Suprapubic skin (tissue), 4 donors: Measurements from ENCODE around the gene GSN. TPM values are rescaled to one million over a fixed set of nuclear protein-coding genes. Genes with fewer than 3 reads are reported as not detected.

Experiments used
- DNase-seq, 2 donors: peaks; one replicate each; pipeline ENCODE4 v3.0.0-alpha.2; 2019; ENCODE audit warnings: low spot score in 2 of 2
- H3K27ac ChIP-seq: fragments of 200-600 bp; sonication (generic); one replicate; pipeline ENCODE4 v1.5.1; 2019
- H3K27me3 ChIP-seq: fragments of 200-600 bp; sonication (generic); one replicate; pipeline ENCODE4 v1.5.1; 2019
- H3K36me3 ChIP-seq: fragments of 200-600 bp; sonication (generic); one replicate; pipeline ENCODE4 v1.5.1; 2019
- H3K4me1 ChIP-seq: fragments of 200-600 bp; sonication (generic); one replicate; pipeline ENCODE4 v1.5.1; 2019
- H3K4me3 ChIP-seq: fragments of 200-600 bp; sonication (generic); one replicate; pipeline ENCODE4 v1.5.1; 2019; ENCODE audit warnings: mild to moderate bottlenecking
- H3K9me3 ChIP-seq: fragments of 200-600 bp; sonication (generic); one replicate; pipeline ENCODE4 v1.5.1; 2019
- EP300 ChIP-seq: sonication (generic); formaldehyde crosslinking; IDR thresholded peaks from one replicate; pipeline ENCODE4 v1.6.1; 2017; ENCODE audit warnings: antibody characterized with exemption
- POLR2A ChIP-seq, 2 donors: fragments of 450-650 bp; IDR thresholded peaks; one replicate each; pipeline ENCODE4 v1.6.1; 2017; ENCODE audit warnings: antibody characterized with exemption in 2 of 2, mild to moderate bottlenecking in 2 of 2, moderate library complexity in 2 of 2
- POLR2AphosphoS5 ChIP-seq, 3 donors: sonication (generic); formaldehyde crosslinking; IDR thresholded peaks; one replicate each; pipeline ENCODE4 v1.6.1; 2017; ENCODE audit warnings: antibody characterized with exemption in 3 of 3
- WGBS: methylation state at CpG from one replicate; pipeline ENCODE4 v1.1.5; 2018; 5-methylcytosine and 5-hydroxymethylcytosine counted together
- total RNA-seq, 4 donors: library from RNA; depleted of rRNA; stranded (reverse); fragments of >200 nt; gene quantifications; one replicate each; pipeline ENCODE4 v1.1.0, GENCODE V29; 2016
- TF ChIP-seq, protein P1 (sequence below), 2 donors: fragments of 200-600 bp in 1 of 2; fragments of 450-650 bp in 1 of 2; sonication (generic) in 1 of 2; IDR thresholded peaks; one replicate each; pipeline ENCODE4 v1.5.1; 2016 to 2019; ENCODE audit warnings: antibody characterized with exemption in 2 of 2, mild to moderate bottlenecking in 1 of 2, moderate library complexity in 1 of 2

GSN gene
- total RNA-seq, 4 donors from 2014 or later, result 681 to 944 (median 771) TPM

DNA sequence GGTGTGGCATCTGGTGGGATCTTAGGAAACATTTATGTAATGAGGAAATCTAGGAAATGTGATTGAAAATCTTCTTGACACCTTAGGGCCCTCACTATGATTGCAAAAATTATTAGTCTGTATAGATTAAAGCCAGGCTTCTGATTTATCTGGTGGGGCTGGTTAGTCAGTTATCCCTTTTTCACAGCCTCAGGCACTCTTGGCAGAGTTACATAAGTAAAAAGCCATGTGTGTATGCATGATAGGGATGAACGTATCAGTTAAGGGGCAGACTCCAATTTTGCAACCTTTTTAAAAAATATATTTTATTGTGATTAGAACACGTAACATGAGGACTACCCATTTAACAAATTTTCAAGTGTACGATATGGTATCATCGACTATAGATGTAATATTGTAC, 35.7 kb upstream of the GSN start:
- Histone ChIP-seq H3K27me3 (no peaks in the 10 kb centered on the region), H3K36me3 (no peaks in the 10 kb centered on the region), H3K4me3 (no peak overlapping the region), H3K4me1 (no peaks in the 10 kb centered on the region), H3K27ac (no peak overlapping the region), H3K9me3 (no peaks in the 10 kb centered on the region)
- WGBS, result 96% methylated on average over 4 of the region's 4 CpGs
- TF ChIP-seq EP300 (no peak), POLR2A (IDR thresholded peaks at IDR 0.05) (no peak), POLR2AphosphoS5 (IDR thresholded peaks at IDR 0.05) (no peak)
- TF ChIP-seq, protein P1, sequence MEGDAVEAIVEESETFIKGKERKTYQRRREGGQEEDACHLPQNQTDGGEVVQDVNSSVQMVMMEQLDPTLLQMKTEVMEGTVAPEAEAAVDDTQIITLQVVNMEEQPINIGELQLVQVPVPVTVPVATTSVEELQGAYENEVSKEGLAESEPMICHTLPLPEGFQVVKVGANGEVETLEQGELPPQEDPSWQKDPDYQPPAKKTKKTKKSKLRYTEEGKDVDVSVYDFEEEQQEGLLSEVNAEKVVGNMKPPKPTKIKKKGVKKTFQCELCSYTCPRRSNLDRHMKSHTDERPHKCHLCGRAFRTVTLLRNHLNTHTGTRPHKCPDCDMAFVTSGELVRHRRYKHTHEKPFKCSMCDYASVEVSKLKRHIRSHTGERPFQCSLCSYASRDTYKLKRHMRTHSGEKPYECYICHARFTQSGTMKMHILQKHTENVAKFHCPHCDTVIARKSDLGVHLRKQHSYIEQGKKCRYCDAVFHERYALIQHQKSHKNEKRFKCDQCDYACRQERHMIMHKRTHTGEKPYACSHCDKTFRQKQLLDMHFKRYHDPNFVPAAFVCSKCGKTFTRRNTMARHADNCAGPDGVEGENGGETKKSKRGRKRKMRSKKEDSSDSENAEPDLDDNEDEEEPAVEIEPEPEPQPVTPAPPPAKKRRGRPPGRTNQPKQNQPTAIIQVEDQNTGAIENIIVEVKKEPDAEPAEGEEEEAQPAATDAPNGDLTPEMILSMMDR (IDR thresholded peaks at IDR 0.05), result no peak
- no peak for DNase-seq

DNA sequence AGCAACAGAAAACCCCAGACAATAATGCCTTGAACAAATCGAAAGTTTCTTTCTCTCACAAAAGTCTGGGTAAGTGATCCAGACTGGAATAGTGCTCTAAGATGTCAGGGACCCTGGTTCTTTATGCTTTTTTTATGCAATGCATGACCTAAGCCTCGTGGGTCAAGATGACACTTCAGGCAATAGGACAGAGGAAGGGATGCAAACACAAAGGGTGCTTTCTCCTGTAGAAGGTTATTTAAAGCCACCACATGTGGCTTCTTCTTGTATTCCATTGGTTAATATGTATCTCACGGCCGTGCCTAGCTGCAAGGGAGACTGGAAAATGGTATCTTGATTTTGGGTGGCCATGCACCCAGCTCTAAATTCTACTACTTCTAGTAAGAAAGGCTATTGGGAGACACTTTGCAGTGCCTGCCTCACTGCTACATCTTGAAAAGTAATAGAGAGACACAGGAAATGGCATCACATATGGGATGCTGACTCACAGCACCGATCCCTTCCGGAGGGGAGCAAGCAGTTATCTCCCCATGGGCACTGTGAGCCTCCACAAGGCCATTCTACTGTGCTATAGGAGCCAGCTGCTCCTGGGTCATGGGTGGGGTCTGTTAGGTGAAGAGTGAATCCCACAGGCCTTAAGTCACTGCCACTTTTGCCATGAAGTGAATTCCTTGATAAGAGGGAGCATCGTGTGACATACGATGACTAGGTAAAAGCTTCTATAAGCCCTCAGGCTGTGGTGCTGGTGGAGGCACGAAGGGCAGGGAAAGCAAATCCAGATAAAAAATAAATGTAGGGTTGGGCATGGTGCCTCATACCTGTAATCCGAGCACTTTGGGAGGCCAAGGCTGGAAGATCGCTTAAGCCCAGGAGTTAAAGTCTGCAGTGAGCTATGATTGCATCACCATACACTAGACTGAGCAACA, 33.8 kb upstream of the GSN start:
- H3K27ac ChIP-seq, result no peak overlapping the region
- no peaks in the 10 kb centered on the region for H3K27me3 ChIP-seq
- H3K9me3 ChIP-seq, result no peaks in the 10 kb centered on the region
- DNase-seq, result no peak
- TF ChIP-seq, protein P1 (IDR thresholded peaks at IDR 0.05), result no peak
- no peak overlapping the region for H3K4me3 ChIP-seq
- H3K4me1 ChIP-seq, result no peaks in the 10 kb centered on the region
- H3K36me3 ChIP-seq, result no peaks in the 10 kb centered on the region
- 87% methylated on average over 11 of the region's 11 CpGs for WGBS

DNA sequence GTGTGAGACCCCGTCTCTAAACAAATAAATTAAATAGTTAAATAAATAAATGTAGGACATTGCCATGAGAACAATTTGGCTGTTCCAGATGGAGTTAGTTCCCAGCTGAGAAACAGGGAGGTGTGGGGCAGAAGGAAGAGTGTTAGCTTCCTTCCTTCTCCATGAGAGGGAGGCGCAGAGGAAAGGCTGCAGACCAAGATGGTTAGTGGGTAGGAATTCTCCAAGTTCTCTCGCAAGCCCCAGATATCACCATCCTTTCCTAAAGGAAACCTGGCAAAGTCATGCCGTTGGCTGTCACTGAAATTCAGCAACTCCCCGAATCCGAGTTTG, 33.2 kb upstream of the GSN start:
- no peaks in the 10 kb centered on the region for H3K4me1 ChIP-seq
- H3K27me3 ChIP-seq, result no peaks in the 10 kb centered on the region
- no peak overlapping the region for H3K4me3 ChIP-seq
- no peaks in the 10 kb centered on the region for H3K36me3 ChIP-seq
- WGBS, result 92% methylated on average over 6 of the region's 6 CpGs
- TF ChIP-seq, protein P1 (IDR thresholded peaks at IDR 0.05), result no peak
- TF ChIP-seq POLR2A (IDR thresholded peaks at IDR 0.05), result no peak
- no peak for TF ChIP-seq EP300
- TF ChIP-seq POLR2AphosphoS5 (IDR thresholded peaks at IDR 0.05), result no peak
- H3K27ac ChIP-seq, result no peak overlapping the region
- H3K9me3 ChIP-seq, result no peaks in the 10 kb centered on the region
- DNase-seq, result no peak

- DNase-seq, result no peak
- H3K36me3 ChIP-seq, result no peaks in the 10 kb centered on the region
- TF ChIP-seq POLR2AphosphoS5 (IDR thresholded peaks at IDR 0.05) (no peak), POLR2A (IDR thresholded peaks at IDR 0.05) (no peak), EP300 (no peak)
- TF ChIP-seq, protein P1 (IDR thresholded peaks at IDR 0.05), result no peak
These were observed 32.5 kb upstream of the GSN start for GRCh38 chr9:121235512-121235911.

GRCh38 chr9:121237916-121238315, 30.0 kb upstream of the GSN start:
- no peaks in the 10 kb centered on the region for H3K9me3 ChIP-seq
- no peak overlapping the region for H3K27ac ChIP-seq
- H3K27me3 ChIP-seq, result no peaks in the 10 kb centered on the region
- 58% methylated on average over 3 of the region's 3 CpGs for WGBS
- TF ChIP-seq, protein P1 (IDR thresholded peaks at IDR 0.05), result no peak
- TF ChIP-seq EP300 (no peak), POLR2AphosphoS5 (IDR thresholded peaks at IDR 0.05) (no peak), POLR2A (IDR thresholded peaks at IDR 0.05) (no peak)
- H3K36me3 ChIP-seq, result no peaks in the 10 kb centered on the region
- DNase-seq, result no peak
- no peak overlapping the region for H3K4me3 ChIP-seq
- H3K4me1 ChIP-seq, result no peaks in the 10 kb centered on the region

More at GRCh38 chr9:121235512-121235911, 32.5 kb upstream of the GSN start:
- over 99% methylated on average over 5 of the region's 5 CpGs for WGBS
- no peak overlapping the region for H3K27ac ChIP-seq
- no peaks in the 10 kb centered on the region for H3K27me3 ChIP-seq
- no peaks in the 10 kb centered on the region for H3K4me1 ChIP-seq
- no peaks in the 10 kb centered on the region for H3K9me3 ChIP-seq
- no peak overlapping the region for H3K4me3 ChIP-seq
